ENCODE measurements around the gene TTC5.

TTC5 gene

DNA sequence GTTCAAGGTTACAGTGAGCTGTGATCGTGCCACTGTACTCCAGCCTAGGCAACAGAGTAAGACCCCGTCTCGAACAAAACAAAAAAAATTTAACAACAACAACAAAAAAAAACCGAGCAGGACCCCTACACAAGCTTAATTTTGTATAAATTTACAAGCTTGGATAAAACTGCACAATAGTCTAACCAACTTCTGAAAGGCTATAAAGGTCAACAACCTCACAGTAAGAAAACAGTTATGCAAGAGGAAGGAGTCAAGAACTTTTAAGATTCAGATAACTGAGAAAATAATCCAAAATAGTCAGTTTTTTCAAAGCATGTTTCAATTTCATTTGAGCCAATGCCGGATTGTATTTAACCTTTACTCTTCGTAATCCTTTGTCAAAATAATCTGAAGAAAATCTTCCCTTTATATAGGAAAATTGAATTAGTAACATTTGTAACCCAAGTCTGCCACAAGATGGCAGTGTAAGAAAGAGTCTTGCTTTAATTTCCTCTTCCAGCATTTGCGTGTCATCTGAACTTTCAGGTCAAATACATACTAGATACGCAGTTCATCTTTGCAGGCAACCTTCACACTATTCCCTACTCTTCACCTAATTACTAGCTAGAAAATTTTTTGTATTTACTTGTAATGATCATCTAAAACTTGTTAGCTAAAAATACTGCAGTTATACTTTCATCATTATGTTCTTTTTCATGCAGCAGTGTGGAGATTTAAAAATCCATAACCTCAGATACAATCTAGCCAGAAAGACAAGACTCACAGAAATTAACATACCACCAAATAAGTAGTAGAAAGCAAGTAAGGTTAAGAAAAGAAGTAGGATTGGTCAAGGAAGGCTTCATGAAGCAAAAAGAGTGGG lies 21.5 kb upstream of the TTC5 start:
- ChIA-PET POLR2A (interaction anchor here (1.1 kb wide), 1 partner anchor 16 kb away, joined by 7 read pairs; the partner anchor contains the start of gene PARP2), CTCF (interaction anchor here (0.7 to 10.6 kb wide), 36 partner anchors 9 to 644 kb away, joined by 3 to 161 read pairs (median 5); partner anchors contain the start of genes ANG, PARP2, PIP4P1 and TTC5)
- no peak overlapping the region for H3K4me3 ChIP-seq (ENCODE audit: low read depth, low read length)
- TF ChIP-seq, protein P1, sequence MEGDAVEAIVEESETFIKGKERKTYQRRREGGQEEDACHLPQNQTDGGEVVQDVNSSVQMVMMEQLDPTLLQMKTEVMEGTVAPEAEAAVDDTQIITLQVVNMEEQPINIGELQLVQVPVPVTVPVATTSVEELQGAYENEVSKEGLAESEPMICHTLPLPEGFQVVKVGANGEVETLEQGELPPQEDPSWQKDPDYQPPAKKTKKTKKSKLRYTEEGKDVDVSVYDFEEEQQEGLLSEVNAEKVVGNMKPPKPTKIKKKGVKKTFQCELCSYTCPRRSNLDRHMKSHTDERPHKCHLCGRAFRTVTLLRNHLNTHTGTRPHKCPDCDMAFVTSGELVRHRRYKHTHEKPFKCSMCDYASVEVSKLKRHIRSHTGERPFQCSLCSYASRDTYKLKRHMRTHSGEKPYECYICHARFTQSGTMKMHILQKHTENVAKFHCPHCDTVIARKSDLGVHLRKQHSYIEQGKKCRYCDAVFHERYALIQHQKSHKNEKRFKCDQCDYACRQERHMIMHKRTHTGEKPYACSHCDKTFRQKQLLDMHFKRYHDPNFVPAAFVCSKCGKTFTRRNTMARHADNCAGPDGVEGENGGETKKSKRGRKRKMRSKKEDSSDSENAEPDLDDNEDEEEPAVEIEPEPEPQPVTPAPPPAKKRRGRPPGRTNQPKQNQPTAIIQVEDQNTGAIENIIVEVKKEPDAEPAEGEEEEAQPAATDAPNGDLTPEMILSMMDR (IDR thresholded peaks at IDR 0.05; ENCODE audit: insufficient read depth, low read length, missing control alignments): peak; percentile 40
- DNase-seq (ENCODE audit: low read depth, low spot score): no peak

DNA sequence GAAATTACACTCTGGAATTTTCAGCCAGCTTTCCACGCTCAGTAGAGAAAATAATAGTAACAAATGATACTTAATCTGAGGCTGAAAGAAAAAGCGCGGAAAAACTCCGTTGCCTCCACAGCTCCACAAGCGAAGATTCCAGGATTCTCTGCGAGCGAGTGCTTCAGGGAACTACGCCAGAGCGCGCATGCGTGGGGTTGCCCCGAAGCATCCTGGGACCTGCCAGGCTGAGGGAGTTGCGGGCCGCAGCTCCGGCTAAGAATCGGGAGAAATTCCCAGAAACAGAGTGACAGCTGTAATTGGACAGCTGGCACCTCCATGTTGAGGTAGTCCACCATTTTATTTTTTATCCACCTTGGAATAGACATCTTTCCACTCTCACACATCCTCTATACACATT lies 12.0 kb upstream of the TTC5 start:
- DNase-seq (ENCODE audit: low read depth, low spot score): no peak
- ChIA-PET CTCF (interaction anchor here (1.3 to 3.0 kb wide), 5 partner anchors 10 to 653 kb away, joined by 3 to 25 read pairs (median 10); partner anchors contain the start of gene TTC5), POLR2A (no interaction called here)
- no peak overlapping the region for H3K4me3 ChIP-seq (ENCODE audit: low read depth, low read length)
- TF ChIP-seq, protein P1 (IDR thresholded peaks at IDR 0.05; ENCODE audit: insufficient read depth, low read length, missing control alignments): no peak

DNA sequence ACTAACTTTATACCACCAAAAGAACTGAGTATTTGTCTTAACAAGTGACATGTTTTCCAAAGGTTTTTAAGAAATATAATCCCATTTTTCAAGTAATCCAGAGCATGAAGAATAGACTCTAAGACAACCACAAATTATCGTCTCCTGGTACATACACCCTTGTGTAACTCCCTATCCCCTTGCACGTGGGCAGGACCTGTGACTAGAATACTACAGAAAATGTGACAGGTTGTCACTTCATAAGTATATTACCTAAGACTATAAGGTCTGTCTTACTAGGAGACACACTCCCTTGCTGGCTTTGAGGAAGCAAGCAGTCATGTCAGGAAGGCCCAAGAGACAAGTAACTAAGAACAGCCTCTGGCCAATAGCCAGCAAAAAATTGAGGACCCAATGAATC lies 8.3 kb upstream of the TTC5 start:
- ChIA-PET POLR2A (no interaction called here), CTCF (no interaction called here)
- DNase-seq (ENCODE audit: low read depth, low spot score): no peak
- TF ChIP-seq, protein P1 (IDR thresholded peaks at IDR 0.05; ENCODE audit: insufficient read depth, low read length, missing control alignments): no peak
- H3K4me3 ChIP-seq (ENCODE audit: low read depth, low read length): no peak overlapping the region

DNA sequence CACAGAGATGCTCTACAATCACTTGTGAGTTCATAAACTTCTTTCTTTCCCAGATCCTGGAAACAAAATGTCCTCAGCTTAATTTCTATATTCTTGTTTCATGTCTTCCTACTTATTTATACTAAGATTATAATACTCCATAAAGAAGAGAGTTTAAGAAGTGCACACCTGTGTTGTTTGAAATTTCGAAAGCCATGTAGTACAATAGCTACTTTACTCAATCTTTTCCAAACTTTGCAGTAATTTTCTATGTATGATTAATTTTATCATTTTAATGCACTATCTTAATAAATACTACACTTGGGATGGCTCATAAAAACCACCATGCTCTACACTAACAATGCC lies 300 bp upstream of the TTC5 start:
- ChIA-PET CTCF (interaction anchor here (0.9 to 4.4 kb wide), 5 partner anchors 10 to 23 kb away, joined by 3 to 59 read pairs (median 10); partner anchors contain the start of gene CCNB1IP1), POLR2A (no interaction called here)
- TF ChIP-seq, protein P1 (IDR thresholded peaks at IDR 0.05; ENCODE audit: insufficient read depth, low read length, missing control alignments): no peak
- no peak for DNase-seq (ENCODE audit: low read depth, low spot score)
- H3K4me3 ChIP-seq (ENCODE audit: low read depth, low read length): no peak overlapping the region

DNA sequence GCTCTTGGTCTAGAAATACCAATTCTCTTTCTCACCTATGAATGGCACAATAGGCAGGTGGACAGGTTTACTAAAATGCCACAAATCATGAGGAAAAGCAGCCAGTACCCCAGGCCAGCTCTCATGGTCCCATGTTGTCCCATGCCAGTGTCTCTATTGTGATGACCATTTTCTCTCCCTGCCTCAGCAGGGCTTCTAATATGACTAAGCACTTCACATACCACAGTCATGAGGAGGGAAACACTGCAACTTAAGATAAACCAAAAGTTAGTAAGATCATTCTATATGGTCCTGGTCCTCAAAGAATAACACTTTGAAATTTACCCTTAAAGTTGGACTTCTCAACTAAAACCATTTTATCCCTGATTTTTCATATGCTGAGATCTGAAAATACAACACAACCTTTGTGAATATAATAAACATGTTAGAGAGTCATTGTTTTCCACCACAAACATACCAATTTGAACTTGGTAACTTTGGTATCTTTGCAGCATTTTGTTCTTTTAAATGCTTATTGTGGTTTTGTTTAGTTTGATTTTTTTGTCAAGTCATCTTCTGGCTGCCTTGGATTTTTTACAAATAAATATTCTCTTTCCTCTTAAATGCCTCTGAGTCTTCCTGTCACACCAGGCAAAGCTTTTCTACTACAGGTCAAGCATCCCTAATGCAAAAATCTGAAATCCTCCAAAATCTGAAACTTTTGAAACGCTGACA lies 3.6 kb downstream of the TTC5 start:
- TF ChIP-seq, protein P1 (IDR thresholded peaks at IDR 0.05; ENCODE audit: insufficient read depth, low read length, missing control alignments): no peak
- H3K4me3 ChIP-seq (ENCODE audit: low read depth, low read length): no peak overlapping the region
- ChIA-PET CTCF (interaction anchor here (1.2 kb wide), 2 partner anchors 23 to 25 kb away, joined by 3 read pairs; no protein-coding TSS in a partner anchor), POLR2A (no interaction called here)
- DNase-seq (ENCODE audit: low read depth, low spot score): no peak

- POLR2A ChIA-PET: no interaction called here
- TF ChIP-seq, protein P1 (IDR thresholded peaks at IDR 0.05; ENCODE audit: insufficient read depth, low read length, missing control alignments): no peak
- no peak for DNase-seq (ENCODE audit: low read depth, low spot score)
- CTCF ChIA-PET: no interaction called here
- no peak overlapping the region for H3K4me3 ChIP-seq (ENCODE audit: low read depth, low read length)
Measured at GRCh38 chr14:20295067-20295466, 10.7 kb downstream of the TTC5 start.
